Measurements from ENCODE around the gene GRIN2B.

GRCh38 chr12:14026537-14026936 lies 45.1 kb upstream of the GRIN2B start:
- TF ChIP-seq ZNF274 (IDR thresholded peaks at IDR 0.05; ENCODE audit: low read depth, low read length) (no peak), YY1 (IDR thresholded peaks at IDR 0.05; ENCODE audit: insufficient read depth, insufficient read length) (no peak), SUZ12 (IDR thresholded peaks at IDR 0.05; ENCODE audit: extremely low read depth, insufficient read depth, insufficient read length) (no peak)
